GM18909 (cell line): Measurements from ENCODE around the gene SLC2A6.

Experiments used
- ATAC-seq: cut with Tn5 transposase; IDR thresholded peaks from one replicate; pipeline ENCODE4 v1.9.1; 2021; ENCODE audit warnings: mild to moderate bottlenecking; ENCODE audit not compliant: unreplicated experiment, poor library complexity

SLC2A6 gene

GRCh38 chr9:133445293-133445969, 33.5 kb downstream of the SLC2A6 start:
- ATAC-seq: no peak

DNA sequence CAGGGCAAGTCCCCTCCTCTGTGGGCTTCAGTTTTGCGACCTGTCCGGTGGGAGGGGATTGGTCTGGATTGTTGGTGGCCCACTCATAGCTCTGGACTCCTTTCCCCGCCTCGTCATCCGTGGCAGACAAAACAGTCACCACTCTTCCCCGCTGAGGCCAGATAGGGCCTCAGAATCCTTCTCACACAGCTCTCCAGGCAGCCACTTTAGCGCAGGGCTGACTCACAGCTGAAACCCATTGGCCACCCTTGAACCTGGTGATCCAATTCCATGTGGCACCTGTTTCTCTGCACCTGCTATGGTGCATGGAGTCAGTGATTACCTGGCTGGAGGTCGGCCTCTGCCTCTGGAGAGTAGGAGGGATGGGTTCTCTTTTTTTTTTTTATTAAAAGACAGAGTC, 34.9 kb downstream of the SLC2A6 start:
- no peak for ATAC-seq

GRCh38 chr9:133443248-133443647, 35.7 kb downstream of the SLC2A6 start:
- ATAC-seq: no peak

GRCh38 chr9:133441571-133441970, 37.3 kb downstream of the SLC2A6 start:
- no peak for ATAC-seq

GRCh38 chr9:133440874-133441273, 38.0 kb downstream of the SLC2A6 start:
- no peak for ATAC-seq

GRCh38 chr9:133439337-133439736, 39.6 kb downstream of the SLC2A6 start:
- ATAC-seq: no peak

- ATAC-seq: no peak
Measured at GRCh38 chr9:133437753-133438531, 41.0 kb downstream of the SLC2A6 start.

- ATAC-seq: no peak
Measured at GRCh38 chr9:133436681-133437080, 42.2 kb downstream of the SLC2A6 start.

- ATAC-seq: no peak
Measured at GRCh38 chr9:133433351-133433843, 45.5 kb downstream of the SLC2A6 start.

DNA sequence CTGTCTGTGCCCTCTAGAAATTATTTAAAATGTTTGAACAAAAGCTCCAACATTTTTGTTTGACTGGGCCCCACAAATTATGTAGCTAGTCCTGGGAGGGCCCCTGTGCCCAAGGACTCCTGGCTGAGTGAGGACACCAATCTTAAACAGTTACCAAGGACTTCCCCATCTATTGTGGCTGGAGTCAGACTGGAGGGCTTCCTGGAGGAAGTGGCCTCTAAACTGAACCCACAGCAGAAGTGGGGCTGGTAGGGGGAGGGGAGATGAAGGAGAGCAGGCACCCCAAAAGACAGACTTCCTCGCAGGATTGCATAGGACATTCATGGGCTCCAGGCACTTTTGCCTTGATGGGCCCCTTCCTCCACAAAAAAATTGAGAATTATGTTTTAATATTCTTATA, 48.7 kb downstream of the SLC2A6 start:
- ATAC-seq: no peak

DNA sequence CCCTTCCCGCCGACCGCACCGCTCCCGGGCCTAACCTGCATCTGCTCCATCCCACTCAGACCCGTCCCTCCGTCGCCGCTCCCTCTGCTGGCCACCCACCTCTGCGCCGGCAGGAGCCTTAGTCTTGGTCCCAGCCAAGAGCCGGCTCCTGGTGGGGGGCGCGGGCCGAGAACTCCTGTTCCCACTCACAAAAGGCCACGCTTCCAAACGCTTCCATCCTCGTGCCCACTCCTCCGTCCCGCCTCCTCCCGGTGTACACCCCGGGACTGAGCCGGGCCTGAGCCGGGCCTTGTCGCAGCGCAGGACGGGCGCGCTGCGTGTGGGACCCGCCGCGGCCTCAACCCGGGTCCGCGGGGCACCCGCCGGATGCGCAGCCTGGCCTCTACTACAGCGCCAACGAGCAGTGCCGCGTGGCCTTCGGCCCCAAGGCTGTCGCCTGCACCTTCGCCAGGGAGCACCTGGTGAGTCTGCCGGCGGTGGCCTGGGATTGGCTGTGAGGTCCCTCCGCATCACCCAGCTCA, 49.2 kb downstream of the SLC2A6 start:
- no peak for ATAC-seq

GRCh38 chr9:133429214-133429613, 49.7 kb downstream of the SLC2A6 start:
- ATAC-seq: no peak

DNA sequence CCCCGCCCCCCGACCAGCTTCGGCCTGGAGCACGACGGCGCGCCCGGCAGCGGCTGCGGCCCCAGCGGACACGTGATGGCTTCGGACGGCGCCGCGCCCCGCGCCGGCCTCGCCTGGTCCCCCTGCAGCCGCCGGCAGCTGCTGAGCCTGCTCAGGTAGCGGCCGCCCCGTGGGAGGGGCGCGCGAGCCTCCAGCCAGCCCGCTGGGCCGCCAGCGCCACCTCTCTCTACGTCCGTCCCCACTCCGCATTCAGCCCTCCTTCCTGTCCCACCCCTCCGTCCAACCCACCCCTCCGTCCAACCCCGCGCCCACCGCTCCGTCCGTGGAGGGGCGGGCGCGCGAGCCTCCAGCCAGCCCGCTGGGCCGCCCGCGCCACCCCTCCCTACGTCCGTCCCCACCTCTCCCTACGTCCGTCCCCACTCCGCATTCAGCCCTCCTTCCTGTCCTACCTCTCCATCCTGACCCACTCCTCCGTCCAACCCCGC, 50.2 kb downstream of the SLC2A6 start:
- no peak for ATAC-seq

DNA sequence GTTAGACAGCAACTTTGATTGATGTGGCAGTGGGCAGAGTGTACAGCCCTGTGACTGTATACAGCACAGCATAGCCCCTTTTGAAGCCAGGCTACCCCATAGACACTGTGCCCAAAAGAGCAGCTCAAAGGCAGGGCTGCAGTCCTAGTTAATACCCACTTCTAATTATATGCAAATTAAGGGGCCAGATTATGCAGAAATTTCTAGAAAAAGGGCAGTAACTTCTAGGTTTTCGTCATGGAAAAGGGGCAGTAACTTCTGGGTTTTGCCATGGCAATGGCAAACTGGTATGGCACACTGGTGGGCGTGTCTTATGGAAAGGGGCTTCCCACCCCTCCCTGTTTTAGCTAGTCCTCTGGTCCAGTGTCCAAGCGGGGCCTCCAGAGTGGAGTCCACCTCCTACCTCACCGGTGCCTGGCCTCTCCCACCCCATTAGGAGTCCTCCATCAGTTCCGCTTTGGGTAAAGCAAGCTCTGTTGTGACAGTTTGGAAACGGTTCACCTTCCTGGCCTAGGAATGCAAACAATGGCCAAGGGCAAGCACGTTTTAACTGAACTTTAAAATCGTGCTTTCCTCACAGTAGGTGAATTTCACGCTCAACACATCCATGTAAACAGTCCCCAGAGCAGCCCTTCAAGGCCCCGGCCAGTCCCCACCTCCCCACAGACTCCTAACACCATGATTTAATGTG, 51.1 kb downstream of the SLC2A6 start:
- ATAC-seq: no peak

- no peak for ATAC-seq
Measured at GRCh38 chr9:133426011-133426410, 52.9 kb downstream of the SLC2A6 start.

DNA sequence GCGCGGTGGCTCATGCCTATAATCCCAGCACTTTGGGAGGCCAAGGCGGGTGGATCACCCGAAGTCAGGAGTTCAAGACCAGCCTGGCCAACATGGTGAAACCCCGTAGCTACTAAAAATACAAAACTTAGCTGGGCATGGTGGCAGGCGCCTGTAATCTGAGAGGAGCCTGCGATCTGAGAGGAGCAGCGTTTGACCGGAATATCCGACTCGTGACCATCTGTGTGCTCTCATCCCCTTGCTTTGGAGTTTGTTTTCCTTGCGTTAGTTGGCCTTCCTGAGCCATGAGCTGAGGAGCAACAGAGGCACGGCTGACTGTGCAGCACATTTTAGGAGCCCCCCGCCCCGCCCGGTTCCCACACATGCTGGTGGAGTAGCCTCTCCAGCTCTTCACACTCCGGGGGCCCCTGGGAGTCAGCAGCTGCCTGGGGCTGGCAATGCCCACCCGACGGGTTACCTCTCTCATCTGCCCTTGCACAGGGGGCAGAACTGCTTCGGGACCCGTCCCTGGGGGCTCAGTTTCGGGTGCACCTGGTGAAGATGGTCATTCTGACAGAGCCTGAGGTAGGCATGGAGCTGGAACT, 53.8 kb downstream of the SLC2A6 start:
- ATAC-seq: no peak

GRCh38 chr9:133424187-133424586, 54.7 kb downstream of the SLC2A6 start:
- ATAC-seq: no peak

GRCh38 chr9:133423216-133423615, 55.7 kb downstream of the SLC2A6 start:
- no peak for ATAC-seq

DNA sequence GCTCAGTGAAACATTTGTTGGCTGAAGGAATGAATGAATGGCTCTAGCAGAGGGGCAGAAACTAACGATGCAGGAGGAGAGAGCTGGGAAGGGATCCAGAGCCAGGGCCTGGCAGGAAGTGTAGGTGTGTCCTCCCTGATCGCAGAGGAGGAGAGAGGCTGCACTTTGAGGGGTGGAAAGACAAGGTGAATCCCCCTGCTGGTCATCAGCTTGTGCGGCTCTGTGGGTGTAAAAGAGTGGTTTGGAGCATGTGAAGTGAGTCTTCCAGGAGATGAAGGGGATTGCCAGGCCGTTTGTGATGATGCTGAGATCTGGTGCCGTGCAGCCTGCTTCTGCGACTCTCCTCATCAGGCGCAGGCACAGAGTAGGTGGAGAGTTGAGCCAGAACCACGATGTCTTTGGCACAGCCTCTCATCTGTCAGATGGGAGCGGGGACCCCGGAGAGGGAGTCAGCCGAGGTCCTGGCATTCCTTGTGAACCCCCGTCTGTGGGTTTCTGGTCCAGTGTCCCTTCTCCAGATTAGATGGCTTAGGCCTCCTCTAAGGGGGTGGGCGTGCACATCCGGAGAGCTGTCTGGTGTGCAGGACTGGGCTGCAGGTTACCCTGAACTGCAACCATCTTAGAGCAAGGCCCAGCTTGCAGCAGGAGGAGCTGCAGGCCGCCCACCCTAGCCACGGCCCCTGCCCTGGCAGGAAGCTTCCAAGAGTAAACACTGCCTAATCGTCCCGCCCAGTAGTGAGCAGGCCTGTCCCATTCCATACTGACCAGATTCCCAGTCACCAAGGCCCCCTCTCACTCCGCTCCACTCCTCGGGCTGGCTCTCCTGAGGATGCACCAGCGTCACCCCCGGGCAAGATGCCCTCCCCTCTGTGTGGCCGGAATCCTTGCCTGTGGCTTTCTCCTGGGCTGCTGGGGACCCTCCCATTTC, 57.0 kb downstream of the SLC2A6 start, which contains the start of gene ADAMTS13:
Gene ADAMTS13, plus strand, starts transcription at position 753 of the 928 bp plus-strand sequence. Its CDS starts 77 bp downstream, at position 830.
- ATAC-seq: peak; percentile 39
